HepG2 (cell line): Measurements from ENCODE around the gene AMPD2. TPM values are rescaled to one million over a fixed set of nuclear protein-coding genes. Genes with fewer than 3 reads are reported as not detected.

ENCODE experiments used
- ATAC-seq: fragments of 200-7000 bp; cut with Tn5 transposase; 3 replicates; pipeline ENCODE4 v1.9.1; 2020; ENCODE audit warnings: mild to moderate bottlenecking, moderate library complexity
- BruUV-seq: library from RNA; stranded (reverse); fragments of 400-500 nt; replicated peaks from 2 replicates; lab custom pipeline; 2021; lab: Mats Ljungman, UMichigan
- CTCF ChIA-PET: fragments of 300-600 bp; formaldehyde crosslinking; extraction: SDS; loops from one replicate; lab custom pipeline; 2021; ENCODE audit warnings: low total read pairs, inconsistent platforms, low intra/inter-chr PET ratio; lab: Yijun Ruan, JAX
- POLR2A ChIA-PET: fragments of 350-600 bp; sonication (Branson Sonifier 250); formaldehyde crosslinking; loops from one replicate; lab custom pipeline; 2020; ENCODE audit warnings: antibody characterized with exemption, inconsistent platforms; lab: Yijun Ruan, JAX
- DNase-seq: peaks from one replicate; pipeline ENCODE4 v3.0.0-alpha.2; 2015; ENCODE audit warnings: low spot score
- FAIRE-seq: peaks from 3 replicates; lab custom pipeline; 2011; peaks lifted over from hg19 to GRCh38; lab: Jason Lieb, UNC
- H2AFZ ChIP-seq: one replicate; pipeline ENCODE4 v1.6.1; 2011; ENCODE audit warnings: low read length, inconsistent platforms
- H3K27ac ChIP-seq: fragments of 300-600 bp; 3 replicates; pipeline ENCODE4 v1.8.0; 2011; ENCODE audit warnings: mixed run types, mild to moderate bottlenecking, mixed read lengths, low read length, inconsistent platforms; ENCODE audit not compliant: insufficient read depth; ENCODE audit errors: extremely low read length
- H3K27me3 ChIP-seq, 2 experiments: fragments of 200-600 bp in 1 of 2; 2 replicates in 1 of 2; 3 replicates in 1 of 2; pipeline versions ENCODE4 v1.6.0 to v1.8.0; 2011; ENCODE audit warnings: low read length in 2 of 2, mild to moderate bottlenecking in 2 of 2, moderate library complexity in 2 of 2, inconsistent platforms in 1 of 2; ENCODE audit not compliant: insufficient read depth in 2 of 2, control insufficient read depth in 1 of 2
- H3K36me3 ChIP-seq, 2 experiments: fragments of 200-600 bp in 1 of 2; replicated peaks in 1 of 2; 2 replicates in 1 of 2; 3 replicates in 1 of 2; pipeline versions ENCODE4 v1.5.1 to v1.8.0; 2011; ENCODE audit warnings: low read length in 2 of 2, inconsistent platforms in 1 of 2; ENCODE audit not compliant: insufficient read depth in 2 of 2, control insufficient read depth in 1 of 2
- H3K4me1 ChIP-seq: 2 replicates; pipeline ENCODE4 v1.5.1; 2012; ENCODE audit warnings: low read length, inconsistent platforms; ENCODE audit not compliant: insufficient read depth
- H3K4me2 ChIP-seq: 2 replicates; pipeline ENCODE4 v1.6.0; 2011; ENCODE audit warnings: low read depth, low read length, inconsistent platforms
- H3K4me3 ChIP-seq, 3 experiments: fragments of 200-600 bp in 1 of 3; sonication (generic), shearing (Covaris generic) in 1 of 3; replicated peaks in 1 of 3; 2 replicates each; pipeline ENCODE4 v1.5.1; 2011 to 2016; ENCODE audit warnings: low read length in 3 of 3, inconsistent platforms in 2 of 3, low read depth in 2 of 3, mild to moderate bottlenecking in 2 of 3, control low read depth in 1 of 3, mixed read lengths in 1 of 3; ENCODE audit not compliant: insufficient read depth in 1 of 3
- H3K79me2 ChIP-seq: one replicate; pipeline ENCODE4 v1.6.1; 2011; ENCODE audit warnings: low read length, inconsistent platforms; ENCODE audit not compliant: insufficient read depth
- H3K9ac ChIP-seq: 2 replicates; pipeline ENCODE4 v1.6.0; 2011; ENCODE audit warnings: mild to moderate bottlenecking, low read depth, low read length, inconsistent platforms; ENCODE audit not compliant: insufficient read depth
- H3K9me3 ChIP-seq: 2 replicates; pipeline ENCODE4 v1.5.1; 2012; ENCODE audit warnings: mild to moderate bottlenecking, low read length
- H4K20me1 ChIP-seq: 2 replicates; pipeline ENCODE4 v1.6.0; 2011; ENCODE audit warnings: inconsistent platforms, mild to moderate bottlenecking, low read length, moderate library complexity; ENCODE audit not compliant: insufficient read depth
- CCDC6 ChIP-seq: sonication (generic); formaldehyde crosslinking; IDR thresholded peaks from 2 replicates; pipeline ENCODE4 v1.8.1; 2022; ENCODE audit warnings: mild to moderate bottlenecking, missing genetic modification reagents, moderate library complexity
- FIP1L1 ChIP-seq: fragments of 200-400 bp; formaldehyde crosslinking; IDR thresholded peaks from 2 replicates; pipeline ENCODE4 v1.6.1; 2018; ENCODE audit warnings: low read depth, mild to moderate bottlenecking, low read length, moderate library complexity, borderline replicate concordance; ENCODE audit not compliant: insufficient read depth
- KLF12 ChIP-seq: sonication (generic); formaldehyde crosslinking; IDR thresholded peaks from 2 replicates; pipeline ENCODE4 v1.4.0; 2020; ENCODE audit warnings: missing genetic modification reagents, borderline replicate concordance
- NFE2 ChIP-seq: sonication (generic); formaldehyde crosslinking; IDR thresholded peaks from 2 replicates; pipeline ENCODE4 v1.4.0; 2020; ENCODE audit warnings: missing genetic modification reagents
- ZBTB8A ChIP-seq: sonication (generic); formaldehyde crosslinking; IDR thresholded peaks from 2 replicates; pipeline ENCODE4 v1.4.0; 2020; ENCODE audit warnings: mild to moderate bottlenecking, low read depth, missing genetic modification reagents, borderline replicate concordance
- ZMAT3 ChIP-seq: sonication (generic); formaldehyde crosslinking; conservative IDR thresholded peaks from 2 replicates; pipeline ENCODE4 v1.7.0; 2021; ENCODE audit warnings: missing genetic modification reagents
- in situ Hi-C: cut with HindIII; loops from 2 replicates; pipeline ENCODE4 v1.10.0; 2017; ENCODE audit warnings: low pct_unique_long_range_greater_than_20kb; ENCODE audit not compliant: extremely low pct_ligation_motif_present
- intact Hi-C: fragments of 100-400 bp; cut with micrococcal nuclease; formaldehyde crosslinking; loops from one replicate; pipeline ENCODE4 v1.10.0; 2022; ENCODE audit not compliant: unreplicated experiment
- polyA plus RNA-seq, 8 experiments: library from polyadenylated mRNA; depleted of rRNA in 3 of 8; stranded (reverse) in 7 of 8; unstranded in 1 of 8; fragments of >200 nt; fragmentation: Illumina TruSeq in 4 of 8; extraction: Trizol in 4 of 8; gene quantifications; 2 replicates each; pipeline versions ENCODE4 v1.2.1 to v1.2.3, GENCODE V29; 2011 to 2016; ENCODE audit warnings: low read depth in 4 of 8, missing spikeins in 1 of 8, mixed read lengths in 1 of 8; ENCODE audit not compliant: insufficient read depth in 1 of 8
- total RNA-seq, 5 experiments: library from RNA; depleted of rRNA; stranded (reverse); fragments of >200 nt; fragmentation: Illumina TruSeq; extraction: Trizol; gene quantifications; 2 replicates each; pipeline ENCODE4 v1.2.3, GENCODE V29; 2016; ENCODE audit warnings: low read depth in 1 of 5
- TF ChIP-seq, protein P1 (sequence below): IDR thresholded peaks from 2 replicates; pipeline ENCODE4 v1.6.1; 2012; ENCODE audit warnings: inconsistent platforms
- TF ChIP-seq, protein P2 (sequence below): sonication (generic); formaldehyde crosslinking; IDR thresholded peaks from 2 replicates; pipeline ENCODE4 v1.8.1; 2022; ENCODE audit warnings: mild to moderate bottlenecking, missing genetic modification reagents

AMPD2 gene
- total and polyA plus RNA-seq, 2 of the 13 experiments (the other 11 are each of a cell fraction or from before 2014, with no cell fraction given) = 62.3 to 82.0 TPM

DNA sequence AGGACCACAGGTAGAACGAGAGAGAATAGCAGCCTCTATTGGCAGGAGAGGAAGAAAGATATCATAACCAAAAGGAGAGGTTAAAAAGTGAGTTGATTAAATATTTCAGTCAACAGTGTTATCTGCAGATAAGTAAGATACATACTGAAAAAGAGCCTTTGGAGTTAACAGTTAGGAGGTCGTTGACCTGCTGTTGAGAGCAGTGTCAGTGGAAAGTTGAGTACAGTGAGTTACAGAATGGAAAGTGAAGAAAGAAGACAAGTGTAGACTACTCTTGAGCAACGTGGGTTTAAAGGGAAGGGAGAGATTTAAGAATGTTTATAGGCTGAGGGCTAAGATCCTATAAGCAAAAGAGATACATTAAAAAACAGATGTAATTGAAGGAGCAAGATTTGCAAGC lies 30.5 kb upstream of the AMPD2 start (continued):
- TF ChIP-seq KLF12 (CRISPR knock-in tag) = no peak

DNA sequence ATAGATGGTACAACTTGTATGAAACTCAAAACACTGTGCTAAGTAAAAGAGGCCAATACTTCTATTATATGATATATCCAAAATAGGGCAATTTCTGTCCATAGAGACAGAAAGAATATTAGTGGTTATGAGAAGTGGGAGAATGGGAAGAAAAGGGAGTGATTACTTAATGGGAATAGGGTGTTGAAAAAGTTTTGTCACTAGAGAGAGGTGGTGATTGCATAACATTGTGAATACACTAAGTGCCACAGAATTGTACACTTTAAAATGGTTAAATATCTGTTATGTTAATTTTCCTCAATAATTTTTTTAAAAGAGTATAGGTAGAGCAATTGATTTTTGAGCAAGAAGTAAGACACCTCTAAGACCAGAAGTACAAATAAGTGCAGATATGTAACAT lies 30.0 kb upstream of the AMPD2 start:
- ChIA-PET POLR2A (no interaction called here), CTCF (no interaction called here)
- ATAC-seq (no peak), DNase-seq (no peak), FAIRE-seq (no peak)
- Histone ChIP-seq H3K36me3 (peaks cover 18 to 43% of the 10 kb centered on the region in 2 experiments), H3K9ac (no peak overlapping the region), H3K27me3 (no peaks in the 10 kb centered on the region; a peak in 1 of 5 replicates), H4K20me1 (no peaks in the 10 kb centered on the region), H3K9me3 (no peaks in the 10 kb centered on the region), H2AFZ (no peak overlapping the region), H3K4me1 (peaks cover 41% of the 10 kb centered on the region), H3K27ac (no peak overlapping the region), H3K4me3 (no peak overlapping the region), H3K79me2 (no peaks in the 10 kb centered on the region), H3K4me2 (no peak overlapping the region)
- BruUV-seq = no TSS peak
- no peak for TF ChIP-seq ZBTB8A (CRISPR knock-in tag)
- intact Hi-C loops = loop anchor here (5.0 kb wide), 1 partner anchor 42 kb away; the partner anchor contains the start of gene GNAI3
- in situ Hi-C loops = no loop called here

DNA sequence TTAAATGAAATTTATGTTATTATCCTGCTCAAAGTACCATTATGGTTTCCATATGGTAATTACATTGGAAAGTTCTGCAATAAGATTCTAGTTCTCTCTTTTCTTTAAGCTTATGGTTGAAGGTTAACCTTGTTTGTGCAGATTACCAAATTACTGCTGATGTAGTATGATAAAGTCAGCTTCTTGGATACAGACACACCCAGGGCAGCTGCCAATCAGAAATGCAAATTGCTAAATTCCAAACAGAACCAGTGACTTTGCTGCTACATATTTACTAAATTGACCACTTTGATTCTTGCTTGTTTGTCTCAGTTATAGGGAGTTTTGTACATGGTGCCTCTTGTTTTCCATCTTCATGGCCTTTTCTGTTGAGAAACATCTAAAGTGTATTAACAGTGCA lies 26.7 kb upstream of the AMPD2 start:
- Histone ChIP-seq H3K27ac (no peak overlapping the region), H3K36me3 (peaks cover 14 to 39% of the 10 kb centered on the region in 2 experiments), H3K9ac (no peak overlapping the region), H4K20me1 (no peaks in the 10 kb centered on the region), H2AFZ (no peak overlapping the region), H3K4me1 (peaks cover 16% of the 10 kb centered on the region), H3K4me2 (no peak overlapping the region), H3K4me3 (no peak overlapping the region), H3K27me3 (no peaks in the 10 kb centered on the region; a peak in 1 of 5 replicates), H3K9me3 (no peaks in the 10 kb centered on the region), H3K79me2 (no peaks in the 10 kb centered on the region)
- BruUV-seq = no TSS peak
- POLR2A ChIA-PET = no interaction called here
- FAIRE-seq = no peak
- intact Hi-C loops = no loop called here
- DNase-seq = no peak
- in situ Hi-C loops = no loop called here
- ATAC-seq = no peak
- CTCF ChIA-PET = no interaction called here
- TF ChIP-seq FIP1L1 (no peak), NFE2 (CRISPR knock-in tag) (no peak), CCDC6 (CRISPR knock-in tag) (no peak), ZMAT3 (CRISPR knock-in tag) (no peak)
- TF ChIP-seq, protein P1, sequence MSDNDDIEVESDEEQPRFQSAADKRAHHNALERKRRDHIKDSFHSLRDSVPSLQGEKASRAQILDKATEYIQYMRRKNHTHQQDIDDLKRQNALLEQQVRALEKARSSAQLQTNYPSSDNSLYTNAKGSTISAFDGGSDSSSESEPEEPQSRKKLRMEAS = no peak
- TF ChIP-seq, protein P2, sequence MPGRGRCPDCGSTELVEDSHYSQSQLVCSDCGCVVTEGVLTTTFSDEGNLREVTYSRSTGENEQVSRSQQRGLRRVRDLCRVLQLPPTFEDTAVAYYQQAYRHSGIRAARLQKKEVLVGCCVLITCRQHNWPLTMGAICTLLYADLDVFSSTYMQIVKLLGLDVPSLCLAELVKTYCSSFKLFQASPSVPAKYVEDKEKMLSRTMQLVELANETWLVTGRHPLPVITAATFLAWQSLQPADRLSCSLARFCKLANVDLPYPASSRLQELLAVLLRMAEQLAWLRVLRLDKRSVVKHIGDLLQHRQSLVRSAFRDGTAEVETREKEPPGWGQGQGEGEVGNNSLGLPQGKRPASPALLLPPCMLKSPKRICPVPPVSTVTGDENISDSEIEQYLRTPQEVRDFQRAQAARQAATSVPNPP = no peak
